Measurements from ENCODE around the gene C1orf232. TPM values are rescaled to one million over a fixed set of nuclear protein-coding genes. Genes with fewer than 3 reads are reported as not detected.
A peak's percentile ranks its signal among the peaks of the same experiment; 100 is the strongest.

C1orf232 gene
- not detected in 2 replicates for total RNA-seq
- not detected for total RNA-seq (2013)
- polyA plus RNA-seq = not detected in 2 replicates
- not detected in 2 replicates for polyA minus RNA-seq

- CTCF ChIA-PET = interaction anchor here (1.0 to 2.2 kb wide), 8 partner anchors 12 to 227 kb away, joined by 3 to 42 read pairs (median 9); no protein-coding TSS in a partner anchor
- intact Hi-C loops (cut with micrococcal nuclease) = loop anchor here (1.0 kb wide), 5 partner anchors 57 to 264 kb away; partner anchors contain the start of genes CEP85, DHDDS and PDIK1L
- POLR2A ChIA-PET = interaction anchor here (0.6 kb wide), 1 partner anchor 1974 kb away, joined by 3 read pairs; no protein-coding TSS in a partner anchor
Measured at GRCh38 chr1:26168410-26169197, at the start of gene C1orf232. Gene C1orf232, minus strand, starts transcription at chr1:26168963. Its CDS starts 464 bp downstream, at chr1:26168499.

GRCh38 chr1:26215246-26215645 is 46.5 kb upstream of the C1orf232 start:
- 75% methylated on average over 1 of the region's 3 CpGs for WGBS (ENCODE audit: insufficient coverage)
- TF ChIP-seq CTCF (IDR thresholded peaks at IDR 0.05) (no peak), EZH2 (IDR thresholded peaks at IDR 0.05; ENCODE audit: borderline replicate concordance, insufficient read depth, low read depth, low read length, poor library complexity, severe bottlenecking) (no peak)
- no peaks in the 10 kb centered on the region for H3K4me1 ChIP-seq (ENCODE audit: control insufficient read depth in 2 of 2, insufficient read depth in 2 of 2, low read length in 2 of 2)
- no peak overlapping the region for H3K27ac ChIP-seq (ENCODE audit: low read length in 2 of 2)
- POLR2A ChIA-PET = interaction anchor here (0.6 kb wide), 1 partner anchor 28 kb away, joined by 9 read pairs; no protein-coding TSS in a partner anchor
- Mint-ChIP-seq H3K27ac (no peak overlapping the region), H3K9me3 (ENCODE audit: insufficient read depth) (no peaks in the 10 kb centered on the region), H3K4me3 (no peak overlapping the region), H3K27me3 (peaks cover 9% of the 10 kb centered on the region), H3K4me1 (no peaks in the 10 kb centered on the region)
- H2AFZ ChIP-seq (ENCODE audit: insufficient read depth, low read depth, low read length, poor library complexity, severe bottlenecking) = no peak overlapping the region
- no peaks in the 10 kb centered on the region for H3K36me3 ChIP-seq (replicated peaks in 1 of 2; ENCODE audit: control extremely low read depth in 1 of 2, control insufficient read depth in 1 of 2, extremely low read depth in 1 of 2, insufficient read depth in 2 of 2, low read length in 1 of 2)
- H3K9me3 ChIP-seq (ENCODE audit: control extremely low read depth in 1 of 3, control insufficient read depth in 2 of 3, insufficient read depth in 1 of 3, low read length in 2 of 3) = no peaks in the 10 kb centered on the region
- no peaks in the 10 kb centered on the region for H3K79me2 ChIP-seq (ENCODE audit: control insufficient read depth, insufficient read depth, low read length)
- H3K27me3 ChIP-seq (replicated peaks in 1 of 4; ENCODE audit: control extremely low read depth in 1 of 4, control insufficient read depth in 3 of 4, insufficient read depth in 4 of 4, low read length in 3 of 4) = peaks cover 0 to 2% (median 0%) of the 10 kb centered on the region in 4 experiments
- no peak for DNase-seq
- H4K20me1 ChIP-seq (ENCODE audit: control insufficient read depth, insufficient read depth, low read length, poor library complexity, severe bottlenecking) = no peaks in the 10 kb centered on the region
- H3K4me2 ChIP-seq (replicated peaks; ENCODE audit: low read depth, low read length, poor library complexity, severe bottlenecking) = no peak overlapping the region
- H3K4me3 ChIP-seq (ENCODE audit: control extremely low read depth in 1 of 5, extremely low read depth in 1 of 5, insufficient read depth in 1 of 5, low read depth in 2 of 5, low read length in 4 of 5) = no peak overlapping the region
- intact Hi-C loops (cut with micrococcal nuclease) = no loop called here
- CTCF ChIA-PET = interaction anchor here (0.7 kb wide), 1 partner anchor 50 kb away, joined by 3 read pairs; no protein-coding TSS in a partner anchor
- ATAC-seq (ENCODE audit: low read depth) = no peak
- H3K9ac ChIP-seq (ENCODE audit: low read length) = no peak overlapping the region

More at GRCh38 chr1:26168410-26169197, at the start of gene C1orf232:
- Histone ChIP-seq H3K27ac (ENCODE audit: low read length in 2 of 2) (peak within 1 kb of the TSS; percentile 38 to 91), H3K36me3 (replicated peaks in 1 of 2; ENCODE audit: control extremely low read depth in 1 of 2, control insufficient read depth in 1 of 2, extremely low read depth in 1 of 2, insufficient read depth in 2 of 2, low read length in 1 of 2) (no peaks in the 10 kb centered on the region), H4K20me1 (ENCODE audit: control insufficient read depth, insufficient read depth, low read length, poor library complexity, severe bottlenecking) (no peaks in the 10 kb centered on the region), H3K9me3 (ENCODE audit: control extremely low read depth in 1 of 3, control insufficient read depth in 2 of 3, insufficient read depth in 1 of 3, low read length in 2 of 3) (no peaks in the 10 kb centered on the region), H3K4me1 (ENCODE audit: control insufficient read depth in 2 of 2, insufficient read depth in 2 of 2, low read length in 2 of 2) (peaks cover 16 to 24% of the 10 kb centered on the region in 2 donors), H3K4me2 (replicated peaks; ENCODE audit: low read depth, low read length, poor library complexity, severe bottlenecking) (peak within 1 kb of the TSS; percentile 95), H2AFZ (ENCODE audit: insufficient read depth, low read depth, low read length, poor library complexity, severe bottlenecking) (peak within 1 kb of the TSS; percentile 94), H3K27me3 (replicated peaks in 1 of 4; ENCODE audit: control extremely low read depth in 1 of 4, control insufficient read depth in 3 of 4, insufficient read depth in 4 of 4, low read length in 3 of 4) (peaks cover 0 to 10% (median 5%) of the 10 kb centered on the region in 4 experiments), H3K9ac (ENCODE audit: low read length) (peak within 1 kb of the TSS; percentile 96), H3K4me3 (ENCODE audit: control extremely low read depth in 1 of 5, extremely low read depth in 1 of 5, insufficient read depth in 1 of 5, low read depth in 2 of 5, low read length in 4 of 5) (peak within 1 kb of the TSS; percentile 58 to 94 (median 86)), H3K79me2 (ENCODE audit: control insufficient read depth, insufficient read depth, low read length) (peaks cover 14% of the 10 kb centered on the region)
- no peak for TF ChIP-seq EZH2 (IDR thresholded peaks at IDR 0.05; ENCODE audit: borderline replicate concordance, insufficient read depth, low read depth, low read length, poor library complexity, severe bottlenecking)
- peak; percentile 24 for DNase-seq
- peak within 1 kb of the TSS; percentile 93 for H3K4me3 Mint-ChIP-seq
- H3K27ac Mint-ChIP-seq = peak within 1 kb of the TSS; percentile 85
- H3K9me3 Mint-ChIP-seq (ENCODE audit: insufficient read depth) = no peaks in the 10 kb centered on the region
- H3K27me3 Mint-ChIP-seq = peaks cover 2% of the 10 kb centered on the region
- peaks cover 22% of the 10 kb centered on the region for H3K4me1 Mint-ChIP-seq
- WGBS (ENCODE audit: insufficient coverage) = 93% methylated on average over 4 of the region's 5 CpGs
- no peak for ATAC-seq (ENCODE audit: low read depth)

Measured in B cell (primary cell).